Gastroesophageal sphincter (tissue), 3 donors: Measurements from ENCODE around the gene ADGRF5.

Experiments
- CTCF ChIP-seq, 4 experiments: fragments of 200-600 bp in 2 of 4; fragments of 450-650 bp in 2 of 4; sonication (generic) in 1 of 4; IDR thresholded peaks; one replicate each; pipeline ENCODE4 v1.5.1; 2017 to 2019; ENCODE audit warnings: antibody characterized with exemption in 4 of 4, mild to moderate bottlenecking in 2 of 4, moderate library complexity in 2 of 4
- POLR2A ChIP-seq, 2 donors: fragments of 450-650 bp; IDR thresholded peaks; one replicate each; pipeline ENCODE4 v1.6.1; 2017; ENCODE audit warnings: antibody characterized with exemption in 2 of 2, mild to moderate bottlenecking in 2 of 2, moderate library complexity in 1 of 2

GRCh38 chr6:46961711-46962110 is 40.0 kb upstream of the ADGRF5 start:
- no peak for TF ChIP-seq CTCF (IDR thresholded peaks at IDR 0.05)
- TF ChIP-seq POLR2A (IDR thresholded peaks at IDR 0.05): no peak
